ENCODE data around the gene TMEM121B.

- TF ChIP-seq POLR2A (IDR thresholded peaks at IDR 0.05) (no peak), CTCF (IDR thresholded peaks at IDR 0.05) (no peak), POLR2AphosphoS5 (IDR thresholded peaks at IDR 0.05) (no peak)
Measured at GRCh38 chr22:17138513-17138912, 17.4 kb upstream of the TMEM121B start.

Measured in prostate gland (tissue), 2 donors.